HG03097 (cell line): Measurements from ENCODE around the gene SGK1.

ENCODE experiments used
- ATAC-seq: cut with Tn5 transposase; IDR thresholded peaks from one replicate; pipeline ENCODE4 v1.9.1; 2021; ENCODE audit not compliant: unreplicated experiment, low FRiP score

Gene SGK1

GRCh38 chr6:134146268-134147033 is 171.5 kb downstream of the SGK1 start:
- ATAC-seq, result no peak

- ATAC-seq, result no peak
These were observed 172.1 kb downstream of the SGK1 start for GRCh38 chr6:134145786-134146185.

- no peak for ATAC-seq
These were observed 179.5 kb downstream of the SGK1 start for GRCh38 chr6:134138226-134138975.

- ATAC-seq, result no peak
These were observed 183.3 kb downstream of the SGK1 start for GRCh38 chr6:134134654-134135053.

- no peak for ATAC-seq
These were observed 185.3 kb downstream of the SGK1 start for GRCh38 chr6:134132494-134133141.

- ATAC-seq, result no peak
These were observed 186.3 kb downstream of the SGK1 start for GRCh38 chr6:134131530-134132139.

- ATAC-seq, result no peak
These were observed 189.8 kb downstream of the SGK1 start for GRCh38 chr6:134128146-134128545.

GRCh38 chr6:134123666-134124208 is 194.2 kb downstream of the SGK1 start:
- no peak for ATAC-seq

- ATAC-seq, result no peak
These were observed 195.1 kb downstream of the SGK1 start for GRCh38 chr6:134122775-134123174.

GRCh38 chr6:134119486-134119885 is 198.4 kb downstream of the SGK1 start:
- ATAC-seq, result no peak
